Kasumi-1 (cell line): ENCODE data around the gene IFNL2.
"Not testable (repeated sequence)": the region's sequence is repeated elsewhere in the genome, so short reads cannot be mapped to it uniquely, and the experiment has no call there.

ENCODE experiments used
- DNase-seq, 2 experiments: peaks; one replicate each; lab custom pipeline; 2025; lab: John Stamatoyannopoulos, UW

The IFNL2 gene

DNA sequence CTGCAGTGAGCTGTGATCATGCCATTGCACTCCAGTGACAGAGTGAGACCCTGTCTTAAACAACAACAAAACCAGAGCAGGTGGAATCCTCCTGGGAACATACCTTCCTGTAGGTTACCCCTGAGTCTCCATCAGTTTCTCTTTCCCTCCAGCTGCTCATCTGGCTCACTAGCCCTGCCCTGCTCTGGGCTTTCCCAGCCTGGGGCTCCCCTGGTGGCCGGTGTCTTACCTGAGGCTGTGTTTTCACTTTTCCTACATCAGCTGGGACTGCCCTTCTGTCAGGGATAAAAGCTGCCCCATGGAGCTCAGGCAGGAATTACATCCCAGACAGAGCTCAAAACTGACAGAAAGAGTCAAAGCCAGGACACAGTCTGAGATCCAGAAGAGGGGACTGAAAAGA, at the start of gene IFNL2:
TSS of gene IFNL2 (plus strand) at position 312 of the 400 bp plus-strand sequence. CDS start 173 bp downstream, outside the sequence.
- DNase-seq: not testable (repeated sequence)

DNA sequence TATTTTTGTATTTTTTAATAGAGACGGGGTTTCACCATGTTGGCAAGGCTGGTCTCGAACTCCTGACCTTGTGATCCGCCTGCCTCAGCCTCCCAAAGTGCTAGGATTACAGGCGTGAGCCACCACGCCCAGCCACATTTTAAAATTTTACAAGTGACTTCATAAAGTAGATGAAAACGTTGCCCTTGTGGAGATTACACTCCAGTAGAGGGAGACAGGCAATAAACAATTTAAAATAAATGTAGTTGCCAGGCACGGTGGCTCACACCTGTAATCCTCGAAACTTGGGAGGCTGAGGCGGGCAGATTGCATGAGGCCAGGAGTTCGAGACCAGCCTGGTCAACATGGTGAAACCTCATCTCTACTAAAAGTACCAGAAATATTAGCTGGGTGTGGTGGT, 49.1 kb upstream of the IFNL2 start:
- peak in 1 of 2 experiments; percentile 9 for DNase-seq

DNA sequence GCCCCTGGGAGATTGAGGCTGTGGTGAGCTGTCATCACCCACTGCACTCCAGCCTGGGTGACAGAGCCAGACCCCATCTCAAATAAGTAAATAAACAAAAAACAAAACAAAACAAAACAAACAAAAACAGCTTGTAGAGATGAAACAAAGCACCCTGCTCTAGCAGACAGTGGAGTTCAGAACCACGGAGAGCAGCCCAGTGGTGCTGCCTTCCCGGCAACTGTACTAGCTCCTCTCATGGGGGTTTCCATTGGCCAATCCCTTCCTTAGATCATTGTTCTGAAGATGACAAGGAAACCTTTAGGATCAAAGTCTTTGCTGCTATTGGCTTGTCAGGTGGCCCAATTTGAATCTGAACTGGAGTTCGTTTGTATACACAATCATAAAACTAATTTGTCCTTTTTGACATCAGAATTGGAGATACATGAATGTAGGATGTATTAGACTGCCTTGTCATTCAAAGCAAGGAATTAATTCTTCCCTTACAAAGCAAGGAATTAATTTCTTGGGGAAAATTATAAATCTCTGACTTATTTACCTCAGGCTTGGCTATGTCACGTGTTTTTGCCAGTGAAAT, 44.4 kb upstream of the IFNL2 start:
- peak; percentile 52 to 69 for DNase-seq

- DNase-seq: peak in 1 of 2 experiments; percentile 5
Measured at GRCh38 chr19:39224910-39225309, 43.3 kb upstream of the IFNL2 start.

- DNase-seq: no peak
Measured at GRCh38 chr19:39230096-39230764, 38.0 kb upstream of the IFNL2 start.

DNA sequence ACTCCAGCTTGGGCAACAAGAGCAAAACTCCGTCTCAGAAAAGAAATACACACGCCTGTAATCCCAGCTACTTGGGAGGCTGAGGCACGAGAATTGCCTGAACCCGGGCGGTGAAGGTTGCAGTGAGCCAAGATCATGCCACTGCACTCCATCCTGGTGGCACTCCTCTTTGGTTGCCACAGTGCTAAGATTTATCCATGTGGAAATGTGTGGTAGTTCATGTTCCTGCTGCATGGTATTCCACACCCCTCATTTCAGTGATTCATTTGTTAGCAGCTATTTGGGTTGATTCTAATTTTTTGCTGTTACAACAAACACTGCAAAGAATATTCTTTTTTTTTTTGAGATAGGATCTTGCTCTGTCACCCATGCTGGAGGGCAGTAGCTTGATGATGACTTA, 35.5 kb upstream of the IFNL2 start:
- no peak for DNase-seq

- DNase-seq: no peak
Measured at GRCh38 chr19:39236527-39236926, 31.7 kb upstream of the IFNL2 start.

GRCh38 chr19:39237200-39238184, 30.7 kb upstream of the IFNL2 start:
- DNase-seq: no peak

DNA sequence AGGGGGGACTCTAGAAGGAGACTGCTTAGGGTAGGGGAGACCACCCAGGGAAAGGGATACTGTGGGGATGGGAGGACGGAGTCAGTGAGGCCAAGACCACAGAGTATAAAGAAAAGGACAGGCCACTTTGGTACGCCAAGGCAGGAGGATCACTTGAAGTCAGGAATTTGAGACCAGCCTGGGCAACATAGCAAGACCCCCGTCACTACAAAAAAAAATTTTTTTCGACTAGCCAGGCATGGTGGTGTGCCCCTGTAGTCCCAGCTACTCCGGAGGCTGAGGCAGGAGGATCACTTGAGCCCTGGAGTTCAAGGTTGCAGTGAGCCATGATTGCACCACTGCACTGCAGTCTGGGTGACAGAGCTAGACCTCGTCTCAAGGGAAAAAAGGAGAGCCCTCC, 30.0 kb upstream of the IFNL2 start:
- no peak for DNase-seq

- DNase-seq: no peak
Measured at GRCh38 chr19:39238944-39239343, 29.3 kb upstream of the IFNL2 start.

DNA sequence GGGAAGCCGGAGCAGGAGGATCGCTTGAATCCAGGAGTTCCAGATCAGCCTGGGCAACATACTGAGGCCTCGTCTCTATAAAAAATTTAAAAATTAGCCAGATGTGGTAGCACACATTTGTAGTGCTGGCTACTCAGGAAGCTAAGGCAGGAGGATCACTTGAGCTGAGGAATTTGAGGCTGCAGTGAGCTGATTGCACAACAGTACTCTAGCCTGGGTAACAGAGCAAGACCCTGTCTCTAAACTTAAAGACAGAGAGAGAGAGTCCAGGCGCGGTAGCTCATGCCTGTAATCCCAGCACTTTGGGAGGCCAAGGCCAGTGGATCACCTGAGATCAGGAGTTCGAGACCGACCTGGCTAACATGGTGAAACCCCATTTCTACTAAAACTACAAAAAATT, 27.8 kb upstream of the IFNL2 start:
- no peak for DNase-seq

DNA sequence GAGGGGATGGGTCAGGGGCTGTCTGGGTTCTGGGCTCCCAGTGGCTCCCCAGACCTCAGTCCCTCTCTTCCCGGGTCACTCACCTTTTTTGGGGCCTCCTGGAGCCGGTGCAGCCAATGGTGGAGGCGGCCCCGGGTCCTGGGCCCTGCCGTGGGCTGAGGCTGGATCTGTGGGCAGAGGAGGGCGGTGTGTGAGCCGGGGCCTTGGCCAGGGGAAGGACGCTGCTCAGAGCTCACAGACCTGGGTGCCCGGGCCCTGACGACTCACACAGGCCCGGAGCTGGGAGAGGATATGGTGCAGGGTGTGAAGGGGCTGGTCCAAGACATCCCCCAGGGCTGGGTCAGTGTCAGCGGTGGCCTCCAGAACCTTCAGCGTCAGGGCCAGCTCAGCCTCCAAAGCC, 24.5 kb upstream of the IFNL2 start:
- DNase-seq: not testable (repeated sequence)

DNA sequence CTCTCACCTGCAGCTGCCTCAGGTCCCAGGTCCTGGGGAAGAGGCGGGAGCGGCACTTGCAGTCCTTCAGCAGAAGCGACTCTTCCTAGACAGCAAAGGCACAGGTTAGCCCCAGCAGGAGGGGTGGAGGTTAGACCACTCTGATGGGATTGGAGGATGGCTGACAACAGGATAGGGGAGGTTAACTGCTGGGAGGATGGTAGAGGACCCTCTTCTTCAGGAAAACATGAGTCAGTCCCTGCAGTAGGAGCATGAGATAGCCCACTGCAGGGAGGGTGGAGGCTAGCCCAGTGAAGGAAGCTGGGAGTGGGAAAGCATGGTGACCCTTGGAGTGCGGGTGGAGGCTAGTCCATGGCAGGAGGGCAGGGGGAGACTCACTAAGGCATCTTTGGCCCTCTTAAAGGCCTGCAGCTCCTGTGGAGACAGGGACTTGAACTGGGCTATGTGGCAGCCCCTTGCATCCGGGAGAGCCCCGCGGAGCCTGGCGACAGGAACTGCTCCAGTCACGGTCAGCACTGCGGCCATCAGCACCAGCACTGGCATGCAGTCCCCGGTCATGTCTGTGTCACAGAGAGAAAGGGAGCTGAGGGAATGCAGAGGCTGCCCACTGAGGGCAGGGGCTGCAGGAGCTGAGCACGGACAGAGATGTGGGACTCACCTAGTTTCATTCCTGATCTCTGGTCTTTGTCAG, 23.6 kb upstream of the IFNL2 start, which contains the start of gene IFNL3:
TSS of gene IFNL3 (minus strand) at position 597 of the 691 bp plus-strand sequence. CDS start at position 558, 39 bp downstream.
- DNase-seq: not testable (repeated sequence)

DNA sequence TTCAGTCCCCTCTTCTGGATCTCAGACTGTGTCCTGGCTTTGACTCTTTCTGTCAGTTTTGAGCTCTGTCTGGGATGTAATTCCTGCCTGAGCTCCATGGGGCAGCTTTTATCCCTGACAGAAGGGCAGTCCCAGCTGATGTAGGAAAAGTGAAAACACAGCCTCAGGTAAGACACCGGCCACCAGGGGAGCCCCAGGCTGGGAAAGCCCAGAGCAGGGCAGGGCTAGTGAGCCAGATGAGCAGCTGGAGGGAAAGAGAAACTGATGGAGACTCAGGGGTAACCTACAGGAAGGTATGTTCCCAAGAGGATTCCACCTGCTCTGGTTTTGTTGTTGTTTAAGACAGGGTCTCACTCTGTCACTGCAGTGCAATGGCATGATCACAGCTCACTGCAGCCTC, 23.0 kb upstream of the IFNL2 start:
- not testable (repeated sequence) for DNase-seq

GRCh38 chr19:39246951-39247669, 21.1 kb upstream of the IFNL2 start:
- DNase-seq: no peak

GRCh38 chr19:39247701-39248664, 20.2 kb upstream of the IFNL2 start:
- DNase-seq: no peak

- DNase-seq: no peak
Measured at GRCh38 chr19:39248806-39249205, 19.4 kb upstream of the IFNL2 start, which contains the start of gene IFNL4. TSS of gene IFNL4 (minus strand) at chr19:39248856.

DNA sequence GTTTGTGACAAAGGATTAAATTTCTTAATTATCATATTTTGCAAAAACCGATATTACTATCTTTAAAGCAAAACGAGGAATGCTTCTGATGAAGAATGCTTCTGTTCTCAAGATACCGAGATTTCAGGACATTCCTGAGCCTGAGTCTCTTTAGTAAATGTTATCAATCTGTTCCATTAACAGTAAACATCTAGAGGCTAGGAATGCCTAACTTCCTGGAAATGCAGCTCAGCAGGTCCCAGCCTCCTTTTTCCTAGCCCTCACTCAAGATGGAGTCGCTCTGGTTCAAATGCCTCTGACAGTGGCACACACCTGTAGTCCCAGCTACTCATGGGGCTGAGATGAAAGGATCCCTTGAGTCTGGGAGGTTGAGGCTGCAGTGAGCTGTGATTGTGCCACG, 17.1 kb upstream of the IFNL2 start:
- DNase-seq: no peak

DNA sequence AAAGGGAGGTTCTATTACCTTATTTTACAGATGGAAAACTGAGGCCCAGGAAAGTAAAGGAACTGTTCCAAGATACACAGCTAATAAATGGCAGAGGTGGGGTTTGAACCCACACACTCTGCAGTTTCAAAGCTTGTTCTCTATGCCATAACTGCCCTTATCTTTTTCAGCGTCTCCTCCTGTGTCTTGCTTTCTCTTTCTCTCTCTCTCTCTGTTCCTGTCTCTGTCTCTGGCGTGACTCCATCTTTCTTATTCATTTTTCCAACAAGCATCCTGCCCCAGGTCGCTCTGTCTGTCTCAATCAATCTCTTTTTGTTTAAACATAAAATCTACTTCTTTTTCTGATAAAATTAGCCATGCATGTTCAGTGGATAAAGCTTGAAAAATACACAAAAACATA, 16.4 kb upstream of the IFNL2 start:
- DNase-seq: no peak

- no peak for DNase-seq
Measured at GRCh38 chr19:39252458-39252857, 15.7 kb upstream of the IFNL2 start.
